HG03045 (cell line): Measurements from ENCODE around the gene STAT3.
"Not testable (repeated sequence)": the region's sequence is repeated elsewhere in the genome, so short reads cannot be mapped to it uniquely, and the experiment has no call there.

Experiments used
- ATAC-seq: cut with Tn5 transposase; IDR thresholded peaks from one replicate; pipeline ENCODE4 v1.9.1; 2021; ENCODE audit warnings: mild to moderate bottlenecking, moderate library complexity; ENCODE audit not compliant: unreplicated experiment

The STAT3 gene

DNA sequence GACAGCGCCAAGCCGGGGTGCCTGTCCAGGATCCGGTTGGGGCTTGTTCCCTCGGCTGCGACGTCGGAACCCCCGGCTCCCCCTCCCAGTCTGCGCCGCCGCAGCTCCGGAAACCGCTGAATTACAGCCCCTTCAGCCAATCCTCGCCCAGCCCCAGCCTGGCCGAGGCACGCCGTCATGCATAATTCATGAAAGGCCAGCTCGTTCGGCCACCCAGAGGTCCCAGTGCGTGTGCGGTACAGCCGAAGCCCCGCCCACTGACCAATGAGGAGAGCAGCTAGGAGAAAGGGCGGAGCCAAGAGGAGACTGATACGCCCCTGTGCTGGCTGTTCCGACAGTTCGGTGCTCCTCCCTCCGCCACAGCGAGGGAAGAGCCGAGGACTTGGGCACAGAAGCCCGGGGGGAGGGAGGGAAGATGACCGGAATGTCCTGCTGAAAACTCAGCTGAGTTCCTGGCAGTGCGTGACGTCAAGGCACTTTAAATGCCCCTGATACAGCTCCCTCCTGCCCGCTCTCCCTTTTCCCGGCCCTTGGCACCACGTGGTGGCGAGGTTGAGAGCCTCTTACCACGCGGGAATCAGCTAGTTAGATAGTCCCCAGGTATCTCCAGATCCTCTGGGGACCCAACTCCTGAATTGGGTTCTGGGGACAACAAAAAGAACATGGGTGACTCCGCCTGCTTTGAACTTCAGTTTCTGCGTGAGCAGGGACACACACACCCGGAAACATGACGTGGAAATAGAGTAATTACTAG is at the start of gene STAT3:
Gene STAT3 (minus strand): TSS at position 62 of the 754 bp plus-strand sequence. CDS start 39,926 bp downstream, outside the sequence.
- ATAC-seq: peak; percentile 92

DNA sequence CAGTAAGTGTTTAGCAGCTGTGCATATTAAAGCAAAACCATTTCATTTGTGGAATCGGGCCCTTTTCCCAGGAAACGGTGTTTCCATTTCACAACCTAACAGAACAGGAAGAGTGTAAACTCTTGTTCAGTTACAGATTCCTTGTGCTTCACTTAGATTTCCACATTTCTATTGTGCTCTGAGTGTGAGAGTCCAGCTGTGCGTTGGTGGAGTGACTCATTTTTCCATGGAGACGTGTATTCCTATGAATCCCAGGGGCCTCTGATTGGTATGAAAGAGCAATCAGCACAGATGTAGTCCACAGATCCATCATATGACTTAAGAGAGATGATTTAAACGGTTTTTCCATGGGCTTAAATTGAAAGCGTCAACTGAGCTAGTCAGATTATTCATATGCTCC is 48.1 kb upstream of the STAT3 start:
- no peak for ATAC-seq

DNA sequence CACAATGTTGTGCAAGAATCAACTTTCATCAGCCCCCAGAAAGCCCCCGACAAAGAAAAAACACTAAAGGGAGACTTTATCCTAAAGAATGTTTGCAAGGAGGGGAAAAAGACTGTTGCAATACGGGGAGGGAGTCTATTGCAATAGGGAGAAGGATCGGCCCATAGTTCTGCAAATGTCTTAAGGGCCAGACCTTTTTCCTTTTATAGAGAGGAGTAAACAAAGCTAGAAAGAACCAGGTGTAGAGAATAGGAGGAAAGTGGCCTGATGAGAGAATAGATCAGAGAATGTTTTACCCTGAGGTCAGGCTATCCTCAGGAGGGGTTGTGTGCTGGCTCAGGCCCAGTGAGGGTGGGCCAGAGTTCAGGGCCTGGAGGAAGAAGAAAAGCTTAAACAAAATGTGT is 43.5 kb upstream of the STAT3 start:
- no peak for ATAC-seq

DNA sequence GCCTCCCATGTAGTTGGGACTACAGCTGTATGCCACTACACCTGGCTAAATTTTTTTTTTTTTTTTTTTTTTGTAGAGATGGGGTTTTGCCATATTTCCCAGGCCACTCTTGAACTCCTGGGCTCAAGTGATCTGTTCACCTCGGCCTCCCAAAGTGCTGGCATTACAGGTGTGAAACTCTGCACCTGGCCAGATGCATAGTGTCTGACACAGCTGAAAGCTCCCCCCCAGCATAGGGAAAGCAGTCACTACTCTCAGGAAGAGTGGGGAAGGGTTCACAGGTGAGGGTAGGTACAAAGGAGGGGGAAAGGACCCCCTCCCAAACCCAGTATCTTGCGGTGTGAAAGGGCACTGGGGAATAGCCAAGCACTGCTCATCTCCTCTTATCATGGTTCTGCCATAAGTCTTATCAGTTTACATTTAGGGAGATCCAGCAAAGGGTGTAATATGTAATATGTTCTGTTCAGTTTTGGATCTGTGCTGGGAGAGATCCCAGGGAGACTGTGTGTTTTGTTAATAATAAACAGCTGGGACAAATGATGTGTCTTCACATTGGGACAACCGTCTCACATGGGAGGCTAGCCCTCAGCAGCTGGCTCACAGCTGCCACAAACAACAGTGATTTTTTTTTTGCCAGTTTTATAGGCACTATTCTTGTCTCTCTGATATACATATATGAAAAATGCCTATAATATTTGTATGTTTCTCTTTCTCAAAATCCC is 41.6 kb upstream of the STAT3 start:
- ATAC-seq: no peak

DNA sequence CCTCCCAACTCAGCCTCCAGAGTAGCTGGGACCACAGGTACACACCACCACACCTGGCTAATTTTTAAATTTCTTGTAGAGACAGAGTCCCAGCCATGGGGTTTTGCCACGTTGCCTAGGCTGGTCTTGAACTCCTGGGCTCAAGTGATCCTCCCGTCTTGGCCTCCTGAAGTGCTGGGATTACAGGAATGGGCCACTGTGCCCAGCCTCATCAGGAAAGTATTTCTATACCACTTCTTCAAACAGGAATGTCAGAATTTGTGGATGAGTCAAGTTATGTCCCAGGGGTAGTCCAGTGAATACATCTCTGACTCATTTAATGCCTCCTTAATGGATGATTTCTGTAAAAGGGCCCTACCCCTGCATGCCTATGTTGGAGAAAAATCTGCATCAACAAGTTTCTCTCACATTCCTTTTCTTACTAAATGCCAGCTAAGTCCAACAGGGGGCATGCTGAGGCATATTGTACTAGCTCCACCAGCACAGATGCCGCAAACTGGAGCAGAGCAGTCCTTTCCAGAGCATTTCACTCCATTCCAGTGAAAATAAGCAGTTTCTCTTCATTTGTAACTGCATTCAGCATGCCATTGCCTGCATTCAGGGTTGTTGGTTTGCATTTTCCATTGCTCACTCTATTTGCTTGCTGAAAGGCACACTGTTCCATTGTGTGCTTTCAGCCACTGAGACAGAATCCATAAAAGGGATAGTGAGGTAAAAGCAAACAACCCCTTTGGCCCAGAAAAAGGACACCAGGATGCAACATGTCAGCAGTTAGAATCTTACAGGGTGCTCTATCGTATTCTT is 40.1 kb upstream of the STAT3 start:
- ATAC-seq: no peak

GRCh38 chr17:42424991-42425610 is 36.9 kb upstream of the STAT3 start:
- no peak for ATAC-seq

GRCh38 chr17:42423766-42424165 is 35.5 kb upstream of the STAT3 start:
- ATAC-seq: no peak

- no peak for ATAC-seq
Observed at GRCh38 chr17:42422958-42423712, 34.9 kb upstream of the STAT3 start, which contains the start of gene CAVIN1. TSS of gene CAVIN1 (minus strand) at chr17:42423256. CDS start at chr17:42423097, 159 bp downstream.

DNA sequence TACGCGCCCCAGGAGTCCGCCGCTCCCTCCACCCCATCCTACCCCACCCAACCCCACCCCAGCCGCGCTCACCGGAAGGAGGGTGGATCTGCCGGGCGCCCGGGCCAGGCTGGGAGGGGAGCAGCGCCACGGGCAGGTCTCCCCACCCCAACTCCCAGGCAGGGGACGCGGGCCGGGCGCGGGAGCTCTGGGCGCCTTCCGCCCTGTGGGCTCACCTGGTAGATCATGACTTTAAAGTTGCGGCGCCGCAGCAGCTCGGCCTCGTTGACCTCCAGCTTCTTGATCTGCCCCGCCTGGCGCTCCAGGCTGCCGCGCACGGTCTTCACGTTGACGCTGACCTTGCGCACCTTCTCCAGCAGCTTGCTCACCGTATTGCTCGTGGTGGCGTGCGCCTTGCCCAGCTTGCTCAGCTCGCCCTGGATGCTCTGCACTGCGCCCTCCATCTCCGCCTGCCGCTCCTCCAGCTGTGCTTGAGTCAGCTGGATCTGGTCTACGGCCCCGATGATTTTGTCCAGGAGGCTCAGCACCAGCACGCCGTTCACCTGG is 34.2 kb upstream of the STAT3 start:
- ATAC-seq: no peak

- ATAC-seq: no peak
Observed at GRCh38 chr17:42421507-42422338, 33.5 kb upstream of the STAT3 start.

- no peak for ATAC-seq
Observed at GRCh38 chr17:42421136-42421506, 32.9 kb upstream of the STAT3 start.

GRCh38 chr17:42417981-42418380 is 29.7 kb upstream of the STAT3 start:
- ATAC-seq: not testable (repeated sequence)

GRCh38 chr17:42414704-42415409 is 26.6 kb upstream of the STAT3 start:
- no peak for ATAC-seq

DNA sequence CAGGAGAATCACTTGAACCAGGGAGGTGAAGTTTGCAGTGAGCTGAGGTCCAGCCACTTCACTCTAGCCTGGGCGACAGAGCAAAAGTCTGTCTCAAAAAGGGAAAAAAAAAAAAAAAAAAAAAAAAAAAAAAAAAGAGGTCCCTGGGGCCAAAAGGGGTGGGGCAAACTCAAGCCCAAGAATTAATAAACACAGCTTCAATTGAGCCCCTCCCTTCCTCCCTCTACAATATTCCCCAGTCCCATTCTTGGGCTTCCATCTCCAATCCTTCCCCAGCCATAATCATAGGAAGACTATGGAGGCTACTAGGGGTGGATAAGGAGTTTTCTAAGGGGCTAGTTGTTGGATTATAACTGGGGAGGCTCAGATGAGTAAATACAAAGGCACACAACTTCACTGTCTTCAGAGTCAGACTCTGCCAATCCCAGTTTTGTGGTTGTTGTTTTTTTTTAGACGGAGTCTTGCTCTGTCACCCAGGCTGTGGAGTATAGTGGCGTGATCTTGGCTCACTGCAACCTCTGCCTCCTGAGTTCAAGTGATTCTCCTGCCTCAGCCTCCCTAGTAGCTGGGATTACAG is 25.3 kb upstream of the STAT3 start:
- ATAC-seq: no peak

- no peak for ATAC-seq
Observed at GRCh38 chr17:42411905-42412679, 23.9 kb upstream of the STAT3 start.

- ATAC-seq: no peak
Observed at GRCh38 chr17:42411361-42411760, 23.1 kb upstream of the STAT3 start.

DNA sequence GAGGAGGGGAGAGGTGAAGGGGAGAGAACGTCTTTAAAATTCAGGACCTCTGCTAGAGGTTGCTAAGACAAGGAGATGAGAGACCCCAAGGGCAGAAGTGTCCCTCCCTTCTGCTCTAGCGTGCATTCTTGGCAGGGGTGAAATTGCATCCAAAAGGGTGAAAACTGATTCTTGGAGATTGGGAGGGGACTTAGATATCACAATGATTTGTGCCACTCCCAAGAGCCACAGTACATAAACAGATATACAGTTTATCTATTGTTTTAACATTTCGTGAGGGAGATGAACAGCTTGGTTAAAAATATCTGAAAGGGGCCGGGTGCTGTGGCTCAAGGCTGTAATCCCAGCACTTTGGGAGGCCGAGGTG is 22.1 kb upstream of the STAT3 start:
- ATAC-seq: no peak
